ENCODE data around the gene LYPLAL1.

The LYPLAL1 gene

DNA sequence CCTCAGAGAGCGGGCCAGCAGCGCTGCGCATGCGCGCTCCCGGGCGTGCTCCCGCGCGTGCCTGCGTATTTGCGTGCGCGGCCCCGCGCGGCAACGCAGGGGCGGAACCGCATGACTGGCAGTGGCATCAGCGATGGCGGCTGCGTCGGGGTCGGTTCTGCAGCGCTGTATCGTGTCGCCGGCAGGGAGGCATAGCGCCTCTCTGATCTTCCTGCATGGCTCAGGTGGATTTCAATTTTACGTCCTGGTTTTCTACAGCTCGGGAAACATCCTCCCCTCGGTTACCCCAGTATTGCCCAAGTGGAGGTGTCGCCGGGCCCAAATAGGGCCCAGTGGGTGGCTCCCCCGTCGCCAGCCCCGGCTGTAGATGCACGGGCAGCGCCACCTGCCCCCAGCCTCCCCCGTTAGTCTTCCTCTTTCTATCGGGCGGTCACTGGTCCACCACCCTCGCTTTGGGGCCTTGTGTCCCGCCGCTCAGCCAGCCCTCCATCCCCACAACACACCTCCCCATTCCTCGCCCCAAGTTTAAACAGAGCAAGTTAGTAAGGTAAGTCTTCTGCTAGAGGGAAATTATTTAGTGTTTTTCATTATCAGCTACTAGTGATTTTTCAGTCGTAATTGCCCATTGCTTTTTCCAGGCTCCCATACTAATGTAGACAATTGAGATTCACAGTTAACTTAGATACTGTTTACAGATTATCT, at the start of gene LYPLAL1:
LYPLAL1 (plus strand) TSS at position 121 of the 702 bp plus-strand sequence; CDS start at position 134, 13 bp downstream.
- peak; percentile 91 for DNase-seq (ENCODE audit: low read depth)

GRCh38 chr1:219124163-219124562, 49.5 kb upstream of the LYPLAL1 start:
- no peak for DNase-seq (ENCODE audit: low read depth)

- no peak for DNase-seq (ENCODE audit: low read depth)
Observed at GRCh38 chr1:219125342-219125741, 48.3 kb upstream of the LYPLAL1 start.

- DNase-seq (ENCODE audit: low read depth): no peak
Observed at GRCh38 chr1:219126377-219126776, 47.3 kb upstream of the LYPLAL1 start.

GRCh38 chr1:219128957-219129356, 44.7 kb upstream of the LYPLAL1 start:
- no peak for DNase-seq (ENCODE audit: low read depth)

- DNase-seq (ENCODE audit: low read depth): no peak
Observed at GRCh38 chr1:219130366-219130935, 43.2 kb upstream of the LYPLAL1 start.

GRCh38 chr1:219132939-219133338, 40.7 kb upstream of the LYPLAL1 start:
- DNase-seq (ENCODE audit: low read depth): no peak

DNA sequence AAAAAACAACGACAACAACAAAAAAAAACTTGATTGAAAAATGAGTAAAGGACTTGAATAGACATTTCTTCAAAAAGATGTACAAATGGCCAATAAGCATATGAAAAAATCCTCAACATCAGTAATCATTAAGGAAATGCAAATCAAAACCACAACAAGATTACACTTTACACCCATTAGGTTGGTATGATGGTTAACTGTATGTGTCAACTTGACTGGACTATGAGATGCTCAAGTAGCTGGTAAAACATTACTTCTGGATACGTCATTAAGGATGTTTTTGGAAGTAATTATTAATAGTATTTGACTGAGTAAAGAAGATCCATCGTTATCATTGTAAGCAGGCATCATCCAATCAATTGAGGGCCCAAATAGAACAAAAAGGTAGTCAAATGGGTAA, 34.9 kb upstream of the LYPLAL1 start:
- no peak for DNase-seq (ENCODE audit: low read depth)

GRCh38 chr1:219140303-219140877, 33.3 kb upstream of the LYPLAL1 start:
- no peak for DNase-seq (ENCODE audit: low read depth)

DNA sequence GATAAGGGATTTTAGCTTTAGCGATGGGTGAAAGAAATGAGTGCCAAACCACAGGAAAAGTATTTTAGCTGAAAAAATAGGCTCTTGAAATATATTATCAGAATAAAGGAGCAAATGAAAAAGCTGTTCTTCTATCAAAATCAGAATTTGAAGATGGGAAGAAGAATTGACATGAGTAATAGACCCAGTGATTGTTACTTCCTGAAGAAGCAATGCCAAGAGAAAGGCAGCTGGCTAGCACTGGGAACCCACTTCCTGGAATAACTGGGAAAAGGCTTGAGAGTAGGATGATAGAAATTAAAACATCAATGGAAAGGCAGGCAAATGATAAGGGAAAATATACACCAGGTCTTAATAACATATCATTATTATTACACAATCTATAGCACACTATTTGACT, 29.9 kb upstream of the LYPLAL1 start:
- no peak for DNase-seq (ENCODE audit: low read depth)

DNA sequence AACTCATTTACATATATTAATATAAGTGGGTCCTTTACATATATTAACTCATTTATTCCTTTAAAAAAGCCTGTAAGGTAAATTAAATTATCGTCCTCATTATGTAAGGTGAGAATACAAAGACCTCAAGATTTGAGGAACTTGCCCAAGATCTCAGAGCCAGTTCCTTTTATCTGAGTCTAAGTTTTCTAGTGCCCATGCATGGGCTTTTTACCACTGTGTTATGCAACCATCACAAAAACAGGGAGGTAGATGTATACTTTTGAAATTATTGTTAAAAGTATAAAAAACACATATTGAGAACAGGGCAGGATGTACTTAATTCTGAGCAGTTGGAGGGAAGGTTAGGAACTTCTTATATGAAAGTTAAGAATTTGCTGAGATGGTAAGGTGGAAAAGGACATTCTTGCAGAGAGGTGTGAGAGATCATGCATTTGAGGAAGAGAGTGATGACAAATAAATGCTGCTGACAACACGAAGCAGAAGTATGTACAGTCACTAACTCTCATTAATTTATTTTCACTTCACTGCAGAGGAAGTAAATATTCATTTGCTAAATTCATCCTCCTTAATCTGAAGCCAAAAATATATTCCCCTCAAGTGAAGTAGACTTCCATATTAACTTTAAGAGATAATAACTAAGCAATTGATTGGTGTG, 28.9 kb upstream of the LYPLAL1 start:
- DNase-seq (ENCODE audit: low read depth): no peak

GRCh38 chr1:219147571-219148019, 26.1 kb upstream of the LYPLAL1 start:
- no peak for DNase-seq (ENCODE audit: low read depth)

- no peak for DNase-seq (ENCODE audit: low read depth)
Observed at GRCh38 chr1:219149009-219149577, 24.6 kb upstream of the LYPLAL1 start.

GRCh38 chr1:219149953-219150352, 23.7 kb upstream of the LYPLAL1 start:
- DNase-seq (ENCODE audit: low read depth): no peak

DNA sequence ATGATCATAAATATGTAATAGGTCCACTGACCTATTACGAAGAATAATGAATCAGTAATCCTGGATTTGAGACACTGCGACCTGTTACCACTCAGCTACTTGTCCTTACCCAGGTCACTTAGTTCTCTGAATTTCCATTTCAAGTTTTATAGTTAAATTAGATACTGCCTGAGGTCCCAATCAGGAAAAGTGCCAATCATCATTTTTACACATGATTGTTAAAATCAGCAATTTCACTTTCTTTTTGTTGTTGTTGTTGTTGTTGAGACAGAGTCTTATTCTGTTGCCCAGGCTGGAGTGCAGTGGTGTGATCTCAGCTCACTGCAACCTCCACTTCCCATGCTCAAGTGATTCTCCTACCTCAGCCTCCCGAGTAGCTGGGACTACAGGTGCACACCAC, 22.8 kb upstream of the LYPLAL1 start:
- no peak for DNase-seq (ENCODE audit: low read depth)

DNA sequence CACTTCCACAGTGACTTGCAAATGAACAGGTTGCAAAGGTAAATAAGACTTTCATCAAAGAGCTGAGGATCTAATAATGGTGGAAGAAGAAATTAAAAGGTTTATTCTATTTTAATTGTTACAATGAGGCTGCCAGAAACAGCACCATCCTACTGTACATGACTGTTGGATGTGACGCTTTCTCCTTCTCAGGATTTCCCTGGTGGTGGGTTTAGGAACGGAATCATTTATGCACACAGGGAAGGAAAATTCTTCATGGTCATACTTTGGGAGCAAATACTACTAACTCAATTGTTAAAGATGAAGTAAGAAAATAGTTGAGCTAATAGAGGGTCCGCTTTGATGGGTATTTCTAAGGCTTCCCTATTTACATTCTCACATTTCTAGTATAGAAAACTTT, 22.2 kb upstream of the LYPLAL1 start:
- no peak for DNase-seq (ENCODE audit: low read depth)

- DNase-seq (ENCODE audit: low read depth): no peak
Observed at GRCh38 chr1:219152751-219153150, 20.9 kb upstream of the LYPLAL1 start.

- no peak for DNase-seq (ENCODE audit: low read depth)
Observed at GRCh38 chr1:219153723-219154122, 20.0 kb upstream of the LYPLAL1 start.

DNA sequence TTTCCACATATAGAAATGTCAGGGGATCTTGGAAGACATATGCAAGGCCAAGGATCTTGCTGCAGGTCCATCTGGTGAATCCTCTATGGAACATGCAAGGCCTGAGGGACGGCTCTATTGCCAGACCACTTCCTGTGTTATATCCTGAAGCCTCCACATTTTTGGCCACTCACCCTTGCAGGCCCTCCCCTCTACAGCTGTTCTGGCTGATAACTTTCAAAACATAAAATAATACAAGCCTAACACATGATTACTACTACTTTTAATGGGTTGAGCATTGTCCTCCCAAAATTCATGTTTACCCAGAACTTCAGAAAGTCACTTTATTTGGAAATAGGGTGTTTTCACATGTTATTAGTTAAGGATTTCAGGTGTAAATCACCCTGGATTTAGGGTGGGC, 18.5 kb upstream of the LYPLAL1 start:
- no peak for DNase-seq (ENCODE audit: low read depth)

DNA sequence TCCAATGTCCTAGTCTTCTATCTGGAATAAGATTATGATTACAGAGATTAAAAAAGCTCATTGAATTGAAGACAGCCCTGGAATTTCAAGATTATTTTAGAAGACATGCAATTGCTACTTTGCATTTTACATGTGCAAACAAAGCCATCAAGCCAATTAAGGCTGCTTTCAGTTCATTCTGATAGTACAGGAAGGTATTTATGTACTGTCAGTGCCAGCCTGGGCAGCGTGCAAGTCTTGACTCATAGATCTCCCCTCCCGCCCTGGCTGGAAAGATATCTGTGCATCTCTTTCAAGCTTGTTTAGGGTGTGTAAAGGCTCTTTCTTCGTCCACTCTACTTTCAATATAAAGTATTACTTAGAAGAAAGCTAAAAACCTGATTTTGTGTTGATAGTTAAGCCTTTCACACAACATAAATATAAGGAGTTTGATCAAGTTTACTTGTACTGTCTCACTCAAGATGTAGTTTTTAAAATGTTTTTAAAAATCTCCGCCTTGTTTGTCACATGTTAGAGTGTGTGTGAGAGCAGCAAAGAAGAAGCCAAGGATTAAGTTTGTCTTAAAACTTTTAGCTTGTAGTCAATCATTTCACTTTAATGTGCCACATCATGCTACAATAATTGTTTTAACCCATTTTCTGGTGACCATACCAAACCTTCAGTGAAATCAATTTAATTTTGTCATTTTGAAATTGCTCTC, 13.6 kb upstream of the LYPLAL1 start:
- DNase-seq (ENCODE audit: low read depth): no peak

GRCh38 chr1:219160967-219161366, 12.7 kb upstream of the LYPLAL1 start:
- DNase-seq (ENCODE audit: low read depth): no peak

GRCh38 chr1:219161371-219161770, 12.3 kb upstream of the LYPLAL1 start:
- DNase-seq (ENCODE audit: low read depth): no peak

All from activated T-cell treated with anti-CD3 and anti-CD28 coated beads for 48 hours (primary cell).